ENCODE measurements around the gene C2CD4B.

C2CD4B gene

DNA sequence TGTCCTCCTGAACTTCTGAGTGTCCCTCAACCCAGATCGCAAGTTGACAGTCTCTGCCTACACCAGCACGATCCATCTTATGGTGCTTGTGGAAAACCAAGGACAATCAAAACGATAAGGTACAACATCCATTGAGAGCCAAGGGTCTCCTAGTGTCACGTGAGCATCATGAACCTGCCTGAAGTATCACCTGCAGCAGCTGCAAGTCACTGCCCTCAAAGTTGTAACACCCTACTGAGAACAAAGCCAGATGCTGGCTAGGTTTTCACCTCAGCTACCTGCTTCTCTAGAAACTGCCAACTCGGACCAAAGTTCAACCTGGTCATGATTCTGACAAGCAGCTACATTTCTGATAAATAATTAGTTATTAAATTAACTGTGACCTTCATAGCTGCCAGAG lies 17.5 kb downstream of the C2CD4B start:
- no peak for DNase-seq (ENCODE audit: low spot score)

DNA sequence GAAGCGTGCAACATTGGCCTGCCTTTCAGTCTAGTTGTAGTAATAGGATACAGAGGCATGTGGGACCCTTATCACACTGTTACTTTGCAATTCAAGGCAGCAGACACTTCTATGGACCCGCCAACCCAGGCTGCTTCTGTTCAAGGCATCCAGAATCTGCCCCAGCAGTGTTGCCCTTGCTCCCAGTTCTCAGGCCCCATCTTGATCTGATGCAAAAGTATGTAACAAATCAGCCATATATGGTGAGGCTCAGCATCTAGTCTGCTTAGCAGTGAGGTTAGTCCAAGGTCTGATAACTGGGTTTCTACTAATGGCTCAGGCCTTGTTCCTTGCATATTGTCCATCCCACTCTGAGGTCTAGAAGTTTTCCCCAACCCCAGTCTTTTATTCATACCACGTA lies 17.9 kb downstream of the C2CD4B start:
- DNase-seq (ENCODE audit: low spot score) = no peak

DNA sequence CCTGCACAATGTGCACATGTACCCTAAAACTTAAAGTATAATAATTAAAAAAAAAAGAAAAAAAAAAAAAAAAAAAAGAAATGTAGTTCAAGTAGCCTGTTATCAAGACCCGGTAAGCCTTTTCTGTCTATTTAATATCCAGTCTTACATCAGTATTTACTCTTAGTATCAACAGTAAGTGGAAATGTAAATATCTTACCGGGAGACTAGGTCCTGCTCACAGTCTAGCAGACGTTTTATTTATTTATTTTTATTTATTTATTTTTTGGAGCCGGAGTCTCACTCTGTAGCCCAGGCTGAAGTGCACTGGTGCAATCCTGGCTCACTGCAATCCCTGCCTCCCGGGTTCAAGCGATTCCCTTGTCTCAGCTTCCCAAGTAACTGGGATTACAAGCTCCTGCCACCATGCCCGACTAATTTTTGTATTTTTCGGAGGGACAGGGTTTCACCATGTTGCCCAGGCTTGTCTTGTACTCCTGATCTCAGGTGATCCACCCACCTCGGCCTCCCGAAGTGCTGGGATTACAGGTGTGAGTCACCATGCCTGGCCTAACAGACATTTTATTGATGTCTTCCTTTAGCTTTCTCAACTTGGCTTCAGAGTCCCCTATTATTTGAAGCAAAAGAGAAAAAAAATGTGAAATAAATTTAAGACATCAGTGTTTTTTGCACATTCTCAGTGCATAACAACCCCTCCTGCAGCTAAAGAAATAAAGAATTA lies 19.9 kb downstream of the C2CD4B start:
- DNase-seq (ENCODE audit: low spot score) = no peak

DNA sequence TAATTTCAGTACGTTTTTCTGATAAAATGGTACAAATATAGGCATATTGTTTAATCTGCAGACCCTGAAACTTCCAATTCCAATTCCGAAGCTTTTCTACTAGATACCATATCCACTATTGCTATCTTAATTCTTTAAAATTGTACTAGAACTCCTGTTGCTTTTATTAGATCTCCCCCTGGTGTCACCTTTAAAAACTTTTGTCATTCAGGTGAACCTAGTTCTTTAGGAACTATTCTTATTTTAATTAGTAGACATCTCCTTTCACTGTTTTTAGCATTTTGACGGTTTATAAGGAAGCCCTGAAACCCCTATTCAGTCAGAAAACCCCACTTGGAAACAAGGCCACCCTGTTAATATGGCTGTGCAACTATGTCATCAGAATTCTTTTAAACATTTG lies 22.3 kb downstream of the C2CD4B start:
- no peak for DNase-seq (ENCODE audit: low spot score)

DNA sequence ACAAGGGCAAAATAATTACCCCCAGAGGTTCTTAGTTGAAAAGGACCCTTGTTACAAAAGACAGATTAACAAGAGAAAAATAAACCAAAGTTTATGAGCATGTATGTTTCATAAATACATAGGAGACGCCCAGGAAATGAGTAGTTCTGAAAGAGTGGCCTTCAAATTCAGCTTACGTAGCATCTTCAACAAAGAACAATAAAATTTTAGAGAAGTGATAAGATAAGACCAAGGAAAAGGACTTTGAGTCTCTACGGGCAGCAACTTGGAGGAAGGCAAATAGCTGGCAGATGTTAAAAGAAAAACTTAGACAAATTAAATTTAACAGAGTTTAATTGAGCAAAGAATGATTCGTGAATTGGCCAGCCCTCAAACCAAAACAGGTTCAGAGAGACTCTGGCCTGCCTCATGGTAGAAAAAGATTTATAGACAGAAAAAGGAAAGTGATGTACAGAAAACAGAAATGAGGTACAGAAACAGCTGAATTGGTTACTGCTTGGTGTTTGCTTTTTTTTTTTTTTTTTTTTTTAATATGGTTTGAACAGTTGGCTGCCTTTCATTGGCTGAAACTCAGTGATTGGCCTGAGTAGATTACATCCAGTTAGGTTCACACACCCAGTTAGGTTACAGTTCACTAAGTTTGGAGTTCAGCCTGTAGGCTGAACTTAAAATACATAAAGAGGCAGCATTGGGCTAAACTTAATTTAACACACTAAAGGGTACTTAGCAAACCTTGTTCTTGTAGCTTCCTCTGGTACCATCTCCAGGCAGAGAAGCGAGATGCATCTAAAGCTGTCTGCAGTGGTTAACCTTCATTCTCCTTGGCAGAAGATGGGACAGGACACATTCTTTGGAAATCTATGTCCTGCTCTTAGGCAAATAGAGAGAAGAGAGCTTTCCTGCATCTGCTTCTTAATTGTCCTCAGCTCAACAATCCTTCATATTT lies 23.2 kb downstream of the C2CD4B start:
- no peak for DNase-seq (ENCODE audit: low spot score)

DNA sequence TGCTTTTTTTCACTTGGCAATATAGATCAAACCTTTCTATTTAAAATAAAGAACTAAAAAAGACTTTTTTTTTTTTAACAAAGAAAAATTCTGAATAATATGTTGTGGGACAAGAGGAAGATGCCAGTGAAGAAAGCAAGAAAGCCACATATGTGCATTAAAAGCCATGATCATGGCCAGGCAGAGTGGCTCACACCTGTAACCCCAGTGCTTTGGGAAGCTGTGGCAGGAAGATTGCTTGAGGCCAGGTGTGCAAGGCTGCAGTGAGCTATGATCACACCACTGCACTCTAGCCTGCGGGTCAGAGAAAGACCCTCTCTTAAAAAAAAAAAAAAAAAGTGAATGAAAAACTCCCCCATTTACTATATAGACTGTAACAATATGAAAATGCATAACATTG lies 23.9 kb downstream of the C2CD4B start:
- DNase-seq (ENCODE audit: low spot score) = no peak

DNA sequence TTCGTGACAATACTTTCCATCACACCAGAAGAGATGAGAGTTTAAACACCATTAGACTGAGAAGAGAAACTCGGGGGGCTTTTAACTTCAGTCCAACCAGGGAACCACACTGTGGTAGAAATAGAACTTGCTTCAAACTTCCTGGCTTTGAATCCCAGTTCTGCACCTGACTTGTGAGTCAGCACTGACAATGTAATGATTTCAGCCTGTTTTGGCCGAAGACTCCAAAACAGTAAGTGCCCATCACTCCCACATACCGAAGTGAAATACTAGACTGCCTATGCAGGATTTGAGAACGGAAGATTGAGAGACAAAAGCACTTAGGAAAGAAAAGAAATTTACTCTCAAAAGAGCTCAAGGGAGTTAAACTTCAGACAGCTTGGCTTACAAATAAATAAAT lies 27.0 kb downstream of the C2CD4B start:
- no peak for DNase-seq (ENCODE audit: low spot score)

DNA sequence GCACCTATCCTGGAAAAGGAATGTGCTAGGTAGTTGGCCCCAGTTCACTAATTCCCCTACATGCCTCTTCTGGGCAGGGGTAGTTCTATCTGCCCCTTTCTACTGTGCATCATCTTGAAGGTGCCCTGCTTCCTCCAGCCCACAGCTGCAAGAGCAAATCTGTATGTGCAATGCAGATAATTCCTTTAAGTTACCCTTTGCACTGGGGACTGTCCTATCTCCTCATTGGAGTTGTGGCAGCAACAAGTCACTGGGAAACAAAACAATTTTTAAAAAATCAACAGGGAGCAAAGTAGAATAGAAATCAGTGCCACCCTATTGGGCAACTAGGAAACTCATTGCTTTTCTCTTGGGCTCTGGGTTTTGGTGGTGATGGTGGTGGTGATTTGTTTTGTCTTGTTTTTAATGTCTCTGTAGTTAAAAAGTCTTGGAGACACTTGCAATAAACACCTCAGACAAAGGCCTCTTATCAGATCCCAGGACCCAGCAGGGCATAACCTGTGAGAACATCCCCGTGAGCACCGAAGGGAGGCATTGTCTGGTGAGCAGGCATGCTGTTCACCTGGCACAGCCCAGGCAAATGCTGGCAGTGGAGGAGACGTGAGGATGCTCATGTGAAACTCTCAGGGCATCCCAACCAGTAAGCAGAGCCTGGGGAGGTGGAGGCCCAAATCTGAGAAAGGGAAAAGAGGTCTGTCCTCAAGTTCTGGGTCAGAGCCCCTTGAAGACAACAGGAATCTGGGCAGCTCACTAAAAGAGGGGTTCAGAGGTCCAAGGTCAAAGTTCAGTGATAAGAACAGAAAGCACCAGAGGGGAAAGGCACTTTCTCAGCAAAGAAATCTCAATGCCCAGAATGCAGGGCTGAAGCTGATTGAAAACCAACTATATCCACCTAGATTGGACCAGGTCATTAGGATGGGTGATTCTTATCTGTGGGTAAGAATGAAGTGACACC lies 27.9 kb downstream of the C2CD4B start:
- no peak for DNase-seq (ENCODE audit: low spot score)

DNA sequence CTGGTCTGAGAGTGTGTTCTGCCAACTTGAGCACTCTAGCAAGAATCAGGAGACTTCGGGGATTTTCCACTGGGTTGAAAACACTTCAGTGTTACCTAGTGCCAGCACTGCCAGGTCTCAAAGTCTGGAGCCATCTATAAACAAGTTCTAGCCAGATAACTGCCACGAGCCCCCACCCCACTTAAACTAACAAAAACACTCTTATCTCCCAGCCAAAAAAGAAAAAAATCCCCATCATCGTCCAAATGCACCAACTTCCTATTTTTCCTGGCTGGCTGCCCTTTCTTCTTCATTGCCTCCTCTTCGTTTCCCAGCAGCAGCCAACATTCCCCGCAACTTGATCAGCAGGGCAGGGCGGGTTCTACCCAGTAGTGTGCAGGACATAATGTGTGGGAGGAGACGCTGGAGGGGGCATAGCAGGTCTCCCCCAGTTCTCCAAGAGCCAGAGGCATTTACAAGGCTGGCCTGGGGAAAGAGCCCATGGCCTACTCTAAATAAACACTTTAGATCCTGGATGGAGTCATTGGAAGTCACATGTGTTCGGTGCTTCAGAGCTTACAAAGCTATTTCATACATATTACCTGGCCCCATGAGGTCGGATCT lies 29.5 kb downstream of the C2CD4B start:
- DNase-seq (ENCODE audit: low spot score) = no peak

DNA sequence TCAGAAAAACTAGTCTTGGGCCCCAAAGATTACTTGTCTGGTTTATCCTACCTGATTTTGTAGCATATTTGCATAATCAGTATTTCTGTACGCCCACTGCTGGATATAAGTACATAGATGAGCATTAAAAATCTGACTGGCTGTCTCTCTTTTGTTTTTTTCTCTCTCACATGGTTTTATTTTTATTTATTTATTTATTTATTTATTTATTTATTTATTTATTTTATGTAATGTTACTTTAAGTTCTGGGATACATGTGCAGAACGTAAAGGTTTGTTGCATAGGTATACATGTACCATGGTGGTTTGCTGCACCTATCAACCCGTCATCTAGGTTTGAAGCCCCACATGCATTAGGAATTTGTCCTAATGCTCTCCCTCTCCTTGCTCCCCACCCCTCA lies 31.9 kb downstream of the C2CD4B start:
- no peak for DNase-seq (ENCODE audit: low spot score)

DNA sequence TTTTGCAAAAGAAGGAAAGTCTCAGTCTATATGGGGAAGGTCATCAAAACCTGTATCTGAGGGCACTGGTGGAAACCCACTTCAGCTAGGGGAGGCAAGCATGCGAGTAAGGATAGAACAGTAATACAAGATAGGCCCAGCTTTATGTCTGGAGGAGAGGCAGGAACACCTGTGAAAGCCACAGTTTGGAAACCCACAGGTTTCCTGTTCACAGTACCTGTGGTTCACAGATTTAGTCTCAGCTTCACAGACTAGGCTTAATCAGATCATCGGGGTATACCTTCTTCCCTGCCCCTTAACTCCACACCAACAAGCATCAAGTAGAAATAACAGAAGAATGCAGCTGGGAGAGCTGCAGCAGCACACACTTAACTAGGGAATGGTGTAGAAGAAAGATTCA lies 36.2 kb downstream of the C2CD4B start:
- no peak for DNase-seq (ENCODE audit: low spot score)

DNA sequence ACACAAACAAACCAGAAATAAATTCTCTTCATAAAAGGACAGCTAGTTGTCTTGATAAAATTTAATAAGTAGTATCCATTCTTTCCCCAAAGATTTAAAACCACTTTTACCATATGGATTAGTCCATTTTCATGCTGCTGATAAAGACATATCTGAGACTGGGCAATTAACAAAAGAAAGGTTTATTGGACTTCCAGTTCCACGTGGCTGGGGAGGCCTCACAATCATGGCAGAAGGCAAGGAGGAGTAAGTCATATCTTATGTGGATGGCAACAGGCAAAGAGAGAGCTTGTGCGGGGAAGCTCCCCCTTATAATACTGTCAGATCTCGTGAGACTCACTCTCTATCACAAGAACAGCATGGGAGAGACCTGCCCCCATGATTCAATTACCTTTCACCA lies 38.7 kb downstream of the C2CD4B start:
- DNase-seq (ENCODE audit: low spot score) = no peak

DNA sequence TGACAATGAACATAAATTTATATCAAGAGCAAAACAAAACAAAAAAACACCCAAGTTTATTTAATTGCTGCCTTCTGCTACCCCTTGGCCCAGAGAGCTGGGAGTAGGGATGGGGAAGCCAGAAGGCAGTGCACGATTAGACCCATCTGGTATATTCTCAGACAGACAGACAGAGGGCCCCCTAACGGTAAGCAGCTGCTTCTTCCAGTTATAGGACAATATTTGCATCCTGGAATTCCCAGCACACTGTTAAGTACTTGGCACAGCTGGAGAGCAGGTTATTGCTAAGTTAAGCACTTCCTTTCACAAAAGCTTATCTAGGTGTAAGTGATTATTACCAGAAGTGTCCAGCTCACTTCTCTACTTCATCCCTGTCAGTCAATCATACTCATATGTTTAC lies 39.3 kb downstream of the C2CD4B start:
- DNase-seq (ENCODE audit: low spot score) = no peak

DNA sequence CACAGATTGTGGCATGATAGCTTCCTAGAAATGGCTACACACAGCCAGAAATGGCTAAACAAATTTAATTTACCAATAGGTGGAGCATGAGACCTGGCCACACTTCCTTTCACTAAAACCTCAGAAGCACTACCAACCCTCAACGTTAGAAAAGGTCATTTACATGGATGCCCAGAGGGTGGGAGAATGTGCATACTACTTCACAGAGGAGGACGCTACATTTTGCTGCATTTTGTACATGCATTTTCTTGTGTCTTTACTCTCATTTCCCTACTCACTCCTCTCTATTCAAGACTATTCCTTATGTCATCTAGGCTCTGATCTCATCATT lies 40.1 kb downstream of the C2CD4B start:
- DNase-seq (ENCODE audit: low spot score) = no peak

DNA sequence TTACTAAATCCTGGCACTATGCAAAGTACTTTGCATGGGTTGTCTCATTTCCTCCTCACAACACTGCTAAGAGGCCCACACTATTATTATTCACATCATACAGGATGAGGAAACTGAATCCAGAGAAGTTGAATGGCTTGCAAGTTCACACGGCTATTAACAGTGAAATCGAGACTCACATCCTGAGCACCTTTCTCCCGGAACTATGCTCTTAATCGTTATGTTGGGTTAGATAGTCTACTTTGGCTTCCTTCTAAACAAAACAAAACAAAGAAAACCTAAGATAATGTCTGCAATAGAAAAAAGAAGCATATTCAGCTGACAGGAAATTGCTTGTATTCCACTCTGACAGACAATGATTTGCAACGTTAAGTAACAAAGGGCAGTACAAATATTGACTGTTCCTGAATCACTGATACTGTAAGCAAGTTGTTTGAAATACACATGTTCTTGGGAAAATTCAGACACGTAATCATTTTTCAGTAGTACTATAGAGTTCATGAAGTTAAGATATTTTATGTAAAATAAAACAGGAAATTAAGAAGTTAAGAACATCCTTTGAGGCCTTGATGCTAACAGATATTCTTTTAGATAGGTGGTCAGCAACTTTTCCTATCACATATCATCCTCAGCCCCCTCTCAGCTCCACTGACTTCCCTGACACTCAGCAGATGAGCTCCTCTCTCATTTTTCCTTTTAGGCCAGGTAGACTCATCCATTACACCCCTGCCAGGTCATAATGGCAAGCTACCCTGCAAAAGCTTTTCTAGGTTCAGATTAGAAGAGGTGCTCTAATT lies 40.7 kb downstream of the C2CD4B start:
- DNase-seq (ENCODE audit: low spot score) = no peak

DNA sequence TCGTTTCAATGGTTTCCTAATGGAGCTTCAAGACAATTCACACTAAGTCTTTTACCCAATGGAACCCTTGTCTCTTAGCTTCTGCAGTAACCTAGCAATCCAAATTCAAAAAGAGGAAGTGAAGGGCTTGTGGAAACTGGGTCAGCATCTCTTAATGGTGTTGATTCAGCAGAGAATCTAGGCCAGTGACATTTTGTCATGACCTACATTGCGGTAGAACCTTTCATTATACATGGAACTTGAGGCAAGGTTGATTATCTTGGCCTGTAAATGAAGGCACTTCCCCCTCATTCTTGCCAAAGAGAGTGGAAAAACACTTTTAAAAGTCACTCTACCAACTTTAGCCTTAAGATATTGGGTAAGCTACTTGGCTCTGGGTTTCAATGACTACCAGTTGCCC lies 42.8 kb downstream of the C2CD4B start:
- DNase-seq (ENCODE audit: low spot score) = peak; percentile 7

DNA sequence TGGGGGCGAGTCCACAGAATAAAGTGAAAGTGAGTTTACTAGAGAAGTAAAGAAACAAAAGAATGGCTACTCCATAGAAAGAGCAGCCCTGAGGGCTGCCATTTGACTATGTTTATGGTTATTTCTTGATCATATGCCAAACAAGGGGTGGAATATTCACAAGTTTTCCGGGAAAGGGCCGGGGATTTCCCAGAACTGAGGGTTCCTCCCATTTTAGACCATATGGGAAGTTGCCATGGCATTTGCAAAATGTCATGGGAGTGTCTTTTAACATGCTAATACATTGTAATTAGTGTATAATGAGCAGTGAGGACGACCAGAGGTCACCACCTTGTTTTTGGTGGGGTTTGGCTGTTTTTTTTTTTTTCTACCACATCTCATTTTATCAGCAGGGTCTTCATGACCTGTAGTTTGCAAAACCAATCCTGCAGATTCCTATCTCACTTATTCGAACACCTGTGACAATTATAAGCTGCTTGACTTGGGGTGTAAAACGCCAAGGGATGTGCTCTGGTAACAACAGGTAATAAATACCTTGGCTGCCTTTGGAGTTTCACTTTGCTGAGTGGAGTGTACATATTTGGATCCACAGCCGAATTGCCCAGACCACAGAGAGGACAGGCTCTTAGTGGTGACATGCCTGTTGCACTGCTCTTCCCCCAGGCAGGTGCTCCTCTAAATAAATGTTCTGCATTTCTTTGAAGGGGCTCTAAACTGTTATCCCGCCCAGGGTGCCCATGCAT lies 43.6 kb downstream of the C2CD4B start:
- no peak for DNase-seq (ENCODE audit: low spot score)

DNA sequence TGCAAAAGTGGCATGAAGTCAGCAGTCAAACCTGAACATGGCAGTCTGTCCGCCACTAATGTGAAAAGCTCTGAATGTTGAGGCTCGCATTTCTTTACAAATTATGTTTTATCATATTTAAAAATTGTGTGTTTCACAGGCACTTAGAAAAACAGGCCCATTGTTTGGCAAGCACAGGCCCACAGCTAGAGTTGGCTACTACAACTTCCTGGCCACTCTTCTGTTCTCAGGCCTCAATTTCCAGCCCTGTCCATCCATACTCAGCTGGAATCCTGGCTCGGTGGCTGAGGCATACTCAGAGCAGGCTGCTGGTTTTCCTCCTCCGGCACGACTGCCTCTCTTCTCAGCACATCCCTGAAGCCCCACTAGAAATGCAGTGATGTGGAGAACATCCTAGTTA lies 44.3 kb downstream of the C2CD4B start:
- DNase-seq (ENCODE audit: low spot score) = no peak

DNA sequence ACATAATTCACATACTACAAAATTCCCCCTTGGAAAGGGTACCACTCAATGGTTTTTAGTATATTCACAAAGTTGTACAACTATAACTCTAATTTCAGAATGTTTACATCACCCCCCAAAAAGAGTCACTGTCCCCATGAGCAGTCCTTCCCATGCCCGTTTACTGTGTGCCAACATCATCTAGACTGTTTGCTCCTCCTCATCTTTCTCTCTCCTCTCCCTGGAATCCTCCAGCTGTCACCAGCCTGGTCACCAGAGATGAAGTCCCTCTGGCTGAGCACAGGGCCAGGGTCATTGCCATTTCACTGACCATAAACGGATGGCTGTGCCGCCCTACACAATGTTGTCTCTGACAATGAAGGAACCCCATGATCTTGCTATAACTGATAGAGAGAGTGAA lies 45.2 kb downstream of the C2CD4B start:
- no peak for DNase-seq (ENCODE audit: low spot score)

DNA sequence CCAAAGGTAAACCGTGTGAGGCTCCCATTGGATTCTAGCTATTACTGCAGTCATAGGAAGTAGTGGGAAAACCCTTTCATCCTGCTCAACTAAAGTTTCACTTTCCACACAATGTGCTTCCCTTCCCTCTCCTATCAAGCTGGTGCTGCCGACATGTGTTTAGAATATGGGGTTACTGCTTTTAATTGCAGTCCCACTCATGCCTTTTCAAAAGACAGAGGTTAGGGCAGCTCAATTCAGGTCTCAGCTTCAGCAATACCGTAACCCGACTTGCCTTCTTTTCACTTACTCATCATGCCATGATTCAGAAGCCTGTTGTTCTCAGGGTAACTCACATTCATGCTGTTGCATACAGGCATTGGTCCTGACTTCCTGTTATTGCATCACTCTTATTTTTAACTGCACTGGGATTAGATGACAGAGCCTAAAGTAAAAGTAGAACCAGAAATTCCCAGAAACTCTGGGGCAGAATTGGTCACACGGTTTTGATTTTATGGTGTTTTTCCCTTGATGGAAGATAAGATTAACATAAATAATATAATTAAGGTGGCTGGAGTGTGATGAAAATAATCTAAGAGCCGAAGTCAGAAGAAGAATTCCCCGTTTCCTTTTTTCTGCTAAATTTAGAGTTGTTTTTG lies 45.7 kb downstream of the C2CD4B start:
- DNase-seq (ENCODE audit: low spot score) = no peak

Data from putamen (tissue), 1 donor.